Measurements from ENCODE around the gene CIC. TPM values are rescaled to one million over a fixed set of nuclear protein-coding genes. Genes with fewer than 3 reads are reported as not detected.
A peak's percentile ranks its signal among the peaks of the same experiment; 100 is the strongest.
"Not testable (repeated sequence)": the region's sequence is repeated elsewhere in the genome, so short reads cannot be mapped to it uniquely, and the experiment has no call there.

CIC gene
- polyA plus RNA-seq, 3 donors: 0.62 to 42.2 (median 0.87) TPM

- H3K27ac Mint-ChIP-seq: no peak overlapping the region
- H3K4me3 ChIP-seq (replicated peaks in 1 of 3; ENCODE audit: low read depth in 2 of 3, low read length in 3 of 3): no peak overlapping the region
- no peaks in the 10 kb centered on the region for H3K79me2 ChIP-seq (ENCODE audit: insufficient read depth, low read length)
- H3K4me2 ChIP-seq (replicated peaks; ENCODE audit: extremely low read depth, low read length, poor library complexity, severe bottlenecking): no peak overlapping the region
- no peaks in the 10 kb centered on the region for H3K9me3 ChIP-seq (replicated peaks in 1 of 2; ENCODE audit: control insufficient read depth in 1 of 2, insufficient read depth in 1 of 2, low read length in 2 of 2)
- no peak overlapping the region for H2AFZ ChIP-seq (ENCODE audit: insufficient read depth, low read depth, low read length, poor library complexity, severe bottlenecking)
- H4K20me1 ChIP-seq (ENCODE audit: insufficient read depth, low read length): no peaks in the 10 kb centered on the region
- TF ChIP-seq CTCF (IDR thresholded peaks at IDR 0.05): no peak
- whole genome bisulfite sequencing (ENCODE audit: insufficient coverage): no CpG with 5 or more reads among the region's 3 CpGs
- peaks cover 0 to 7% of the 10 kb centered on the region in 2 donors for H3K27me3 ChIP-seq (ENCODE audit: control insufficient read depth in 2 of 2, insufficient read depth in 2 of 2, low read length in 2 of 2)
- H3K9ac ChIP-seq (ENCODE audit: insufficient read depth, low read length, poor library complexity, severe bottlenecking): no peak overlapping the region
- peaks cover under 1% of the 10 kb centered on the region in 2 donors for H3K36me3 Mint-ChIP-seq
- DNase-seq: no peak
- H3K4me1 Mint-ChIP-seq: peaks cover 1% of the 10 kb centered on the region
- intact Hi-C loops (cut with micrococcal nuclease): no loop called here
- H3K4me1 ChIP-seq (ENCODE audit: control insufficient read depth in 1 of 2, insufficient read depth in 2 of 2, low read length in 2 of 2): no peaks in the 10 kb centered on the region
- no peaks in the 10 kb centered on the region for H3K36me3 ChIP-seq (replicated peaks in 1 of 2; ENCODE audit: control insufficient read depth in 1 of 2, insufficient read depth in 2 of 2, low read length in 2 of 2)
- H3K27me3 Mint-ChIP-seq (ENCODE audit: low read depth in 3 of 3): peaks cover 14 to 31% (median 18%) of the 10 kb centered on the region in 3 donors
- no peak overlapping the region for H3K4me3 Mint-ChIP-seq
- H3K9me3 Mint-ChIP-seq: peaks cover 0 to 2% (median 0%) of the 10 kb centered on the region in 7 donors
- no peak overlapping the region for H3K27ac ChIP-seq (ENCODE audit: low read depth in 1 of 2, low read length in 2 of 2)
Observed at GRCh38 chr19:42261763-42262162, 7.3 kb upstream of the CIC start.

- no CpG with 5 or more reads among the region's 4 CpGs for WGBS (ENCODE audit: insufficient coverage)
- H3K79me2 ChIP-seq (ENCODE audit: insufficient read depth, low read length): peaks cover 18% of the 10 kb centered on the region
- H3K36me3 Mint-ChIP-seq; H3K27ac ChIP-seq (ENCODE audit: low read depth in 1 of 2, low read length in 2 of 2); H3K4me3 ChIP-seq (replicated peaks in 1 of 3; ENCODE audit: low read depth in 2 of 3, low read length in 3 of 3); H3K4me3 Mint-ChIP-seq; H3K27ac Mint-ChIP-seq; H4K20me1 ChIP-seq (ENCODE audit: insufficient read depth, low read length); H3K4me2 ChIP-seq (replicated peaks; ENCODE audit: extremely low read depth, low read length, poor library complexity, severe bottlenecking); intact Hi-C loops (cut with micrococcal nuclease); H3K9me3 ChIP-seq (replicated peaks in 1 of 2; ENCODE audit: control insufficient read depth in 1 of 2, insufficient read depth in 1 of 2, low read length in 2 of 2); H3K9me3 Mint-ChIP-seq; H3K36me3 ChIP-seq (replicated peaks in 1 of 2; ENCODE audit: control insufficient read depth in 1 of 2, insufficient read depth in 2 of 2, low read length in 2 of 2); H3K9ac ChIP-seq (ENCODE audit: insufficient read depth, low read length, poor library complexity, severe bottlenecking); H3K27me3 ChIP-seq (ENCODE audit: control insufficient read depth in 2 of 2, insufficient read depth in 2 of 2, low read length in 2 of 2); DNase-seq; H2AFZ ChIP-seq (ENCODE audit: insufficient read depth, low read depth, low read length, poor library complexity, severe bottlenecking): not testable (repeated sequence)
- Mint-ChIP-seq H3K27me3 (ENCODE audit: low read depth in 3 of 3) (peaks cover 4 to 11% (median 6%) of the 10 kb centered on the region in 3 donors), H3K4me1 (peaks cover 23% of the 10 kb centered on the region)
- H3K4me1 ChIP-seq (ENCODE audit: control insufficient read depth in 1 of 2, insufficient read depth in 2 of 2, low read length in 2 of 2): peaks cover 25 to 27% of the 10 kb centered on the region in 2 donors
Observed at GRCh38 chr19:42266105-42266504, 2.9 kb upstream of the CIC start.

DNA sequence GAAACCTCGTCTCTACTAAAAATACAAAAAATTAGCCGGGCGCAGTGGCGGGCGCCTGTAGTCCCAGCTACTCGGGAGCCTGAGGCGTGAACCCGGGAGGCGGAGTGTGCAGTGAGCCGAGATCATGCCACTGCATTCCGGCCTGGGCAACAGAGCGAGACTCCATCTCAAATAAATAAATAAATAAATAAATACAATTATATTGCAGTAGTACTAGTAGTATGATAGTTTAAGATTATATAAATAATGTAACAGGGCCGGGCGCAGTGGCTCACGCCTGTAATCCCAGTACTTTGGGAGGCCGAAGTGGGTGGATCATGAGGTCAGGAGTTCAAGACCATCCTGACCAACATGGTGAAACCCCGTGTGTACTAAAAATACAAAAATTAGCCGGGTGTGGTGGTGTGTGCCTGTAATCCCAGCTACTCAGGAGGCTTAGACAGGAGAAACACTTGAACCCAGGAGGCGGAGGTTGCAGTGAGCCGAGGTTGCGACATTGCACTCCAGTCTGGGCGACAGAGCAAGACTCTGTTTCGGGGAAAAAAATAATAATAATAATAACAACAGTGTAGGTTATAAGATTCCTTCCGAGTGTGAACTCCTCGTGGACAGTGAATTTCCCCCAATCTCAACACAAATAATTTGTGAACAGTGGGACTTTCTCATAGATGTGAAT is 2.0 kb upstream of the CIC start:
- H3K27me3 Mint-ChIP-seq (ENCODE audit: low read depth in 3 of 3); intact Hi-C loops (cut with micrococcal nuclease); H3K9ac ChIP-seq (ENCODE audit: insufficient read depth, low read length, poor library complexity, severe bottlenecking); DNase-seq; H4K20me1 ChIP-seq (ENCODE audit: insufficient read depth, low read length); H3K4me3 Mint-ChIP-seq; H3K9me3 ChIP-seq (replicated peaks in 1 of 2; ENCODE audit: control insufficient read depth in 1 of 2, insufficient read depth in 1 of 2, low read length in 2 of 2); H3K36me3 ChIP-seq (replicated peaks in 1 of 2; ENCODE audit: control insufficient read depth in 1 of 2, insufficient read depth in 2 of 2, low read length in 2 of 2); H3K36me3 Mint-ChIP-seq; H3K9me3 Mint-ChIP-seq; H3K27me3 ChIP-seq (ENCODE audit: control insufficient read depth in 2 of 2, insufficient read depth in 2 of 2, low read length in 2 of 2); H3K27ac ChIP-seq (ENCODE audit: low read depth in 1 of 2, low read length in 2 of 2); H2AFZ ChIP-seq (ENCODE audit: insufficient read depth, low read depth, low read length, poor library complexity, severe bottlenecking): not testable (repeated sequence)
- 95% methylated on average over 6 of the region's 25 CpGs for WGBS (ENCODE audit: insufficient coverage)
- Histone ChIP-seq H3K4me3 (replicated peaks in 1 of 3; ENCODE audit: low read depth in 2 of 3, low read length in 3 of 3) (peak overlapping the region in 1 of 3 experiments; percentile 84), H3K4me1 (ENCODE audit: control insufficient read depth in 1 of 2, insufficient read depth in 2 of 2, low read length in 2 of 2) (peaks cover 30 to 35% of the 10 kb centered on the region in 2 donors), H3K79me2 (ENCODE audit: insufficient read depth, low read length) (peaks cover 28% of the 10 kb centered on the region), H3K4me2 (replicated peaks; ENCODE audit: extremely low read depth, low read length, poor library complexity, severe bottlenecking) (peak overlapping the region; percentile 92)
- Mint-ChIP-seq H3K27ac (peak overlapping the region in 1 of 7 donors; percentile 75), H3K4me1 (peaks cover 29% of the 10 kb centered on the region)

All from CD14-positive monocyte (primary cell).